K562 (cell line): Measurements from ENCODE around the gene SLC9A2. TPM values are rescaled to one million over a fixed set of nuclear protein-coding genes. Genes with fewer than 3 reads are reported as not detected.

Experiments used
- ATAC-seq: fragments of 200-7000 bp; cut with Tn5 transposase; 3 replicates; pipeline ENCODE4 v1.9.1; 2020; ENCODE audit warnings: moderate library complexity
- Bru-seq: library from RNA; stranded (reverse); fragments of 400-500 nt; gene quantifications from one replicate; lab custom pipeline; 2021; lab: Mats Ljungman, UMichigan
- BruChase-seq, 2 experiments: library from RNA; stranded (reverse); fragments of 400-500 nt; gene quantifications; one replicate each; lab custom pipeline; 2021; lab: Mats Ljungman, UMichigan
- BruUV-seq: library from RNA; stranded (reverse); fragments of 400-500 nt; replicated peaks from 2 replicates; lab custom pipeline; 2021; lab: Mats Ljungman, UMichigan
- CTCF ChIA-PET: fragments of 300-600 bp; formaldehyde crosslinking; extraction: SDS; loops from one replicate; lab custom pipeline; 2021; ENCODE audit warnings: low intra/inter-chr PET ratio; lab: Yijun Ruan, JAX
- POLR2A ChIA-PET: fragments of 300-600, 350-650 bp; sonication (Branson Sonifier 250); formaldehyde crosslinking; extraction: SDS; loops from one replicate; lab custom pipeline; 2021; ENCODE audit warnings: antibody characterized with exemption, inconsistent platforms; lab: Yijun Ruan, JAX
- DNase-seq, 4 experiments: peaks; one replicate each; pipeline versions ENCODE4 v3.0.0 to v3.0.0-alpha.2; 2011 to 2018; ENCODE audit warnings: low spot score in 3 of 4, mixed read lengths in 3 of 4; ENCODE audit errors: extremely low read depth in 1 of 4
- FAIRE-seq: peaks from 2 replicates; lab custom pipeline; 2011; peaks lifted over from hg19 to GRCh38; lab: Jason Lieb, UNC
- H2AFZ ChIP-seq: 2 replicates; pipeline ENCODE4 v1.6.0; 2011; ENCODE audit warnings: low read depth, low read length, control low read depth, inconsistent platforms
- H3K27ac ChIP-seq: fragments of 200-600 bp; 3 replicates; pipeline ENCODE4 v1.8.0; 2011; ENCODE audit warnings: low read depth, mild to moderate bottlenecking, control low read depth, inconsistent platforms, low read length, moderate library complexity, mixed read lengths; ENCODE audit errors: extremely low read depth
- H3K27me3 ChIP-seq, 2 experiments: fragments of 300-600 bp in 1 of 2; 2 replicates in 1 of 2; 3 replicates in 1 of 2; pipeline versions ENCODE4 v1.6.0 to v1.8.0; 2011; ENCODE audit warnings: inconsistent platforms in 2 of 2, low read length in 2 of 2, mild to moderate bottlenecking in 1 of 2, mixed read lengths in 1 of 2, moderate library complexity in 1 of 2; ENCODE audit not compliant: control insufficient read depth in 2 of 2, insufficient read depth in 2 of 2
- H3K36me3 ChIP-seq: fragments of 300-600 bp; 3 replicates; pipeline ENCODE4 v1.8.0; 2011; ENCODE audit warnings: mild to moderate bottlenecking, low read length, inconsistent platforms; ENCODE audit not compliant: control insufficient read depth, insufficient read depth
- H3K4me1 ChIP-seq, 2 experiments: fragments of 200-600 bp in 1 of 2; replicated peaks in 1 of 2; 2 replicates in 1 of 2; 3 replicates in 1 of 2; pipeline versions ENCODE4 v1.5.1 to v1.8.0; 2011; ENCODE audit warnings: inconsistent platforms in 2 of 2, low read length in 2 of 2, mild to moderate bottlenecking in 1 of 2, mixed read lengths in 1 of 2, moderate library complexity in 1 of 2; ENCODE audit not compliant: control insufficient read depth in 2 of 2, insufficient read depth in 2 of 2
- H3K4me2 ChIP-seq: 2 replicates; pipeline ENCODE4 v1.6.1; 2011; ENCODE audit warnings: low read length, control low read depth, inconsistent platforms, mixed read lengths; ENCODE audit not compliant: insufficient read depth
- H3K4me3 ChIP-seq: fragments of 200-600 bp; sonication (generic), shearing (Covaris generic); 2 replicates; pipeline ENCODE4 v1.5.1; 2016; ENCODE audit warnings: control low read depth, inconsistent platforms
- H3K79me2 ChIP-seq: fragments of 200-600 bp; 3 replicates; pipeline ENCODE4 v1.8.0; 2011; ENCODE audit warnings: low read length, inconsistent platforms; ENCODE audit not compliant: control insufficient read depth, insufficient read depth
- H3K9ac ChIP-seq, 2 experiments: 2 replicates each; pipeline versions ENCODE4 v1.6.0 to v1.6.1; 2011; ENCODE audit warnings: low read depth in 2 of 2, low read length in 2 of 2, control low read depth in 1 of 2, inconsistent platforms in 1 of 2, mild to moderate bottlenecking in 1 of 2, mixed read lengths in 1 of 2; ENCODE audit not compliant: insufficient read depth in 1 of 2
- H3K9me1 ChIP-seq: one replicate; pipeline ENCODE4 v1.6.0; 2011; ENCODE audit warnings: inconsistent platforms, mild to moderate bottlenecking, low read length, moderate library complexity; ENCODE audit not compliant: control insufficient read depth, insufficient read depth
- H3K9me3 ChIP-seq: replicated peaks from 2 replicates; pipeline ENCODE4 v1.5.1; 2011; ENCODE audit warnings: low read depth, low read length, inconsistent platforms; ENCODE audit not compliant: control insufficient read depth, insufficient read depth
- H4K20me1 ChIP-seq: replicated peaks from 2 replicates; pipeline ENCODE4 v1.6.1; 2011; ENCODE audit warnings: low read length, inconsistent platforms, mixed read lengths; ENCODE audit not compliant: control insufficient read depth, insufficient read depth
- CHCHD3 ChIP-seq: fragments of 250-450 bp; sonication (Bioruptor Pico); IDR thresholded peaks from 2 replicates; pipeline ENCODE4 v2.1.2; 2022; ENCODE audit warnings: mild to moderate bottlenecking
- CHD1 ChIP-seq: fragments of 200-600 bp; sonication (generic); IDR thresholded peaks from one replicate; pipeline ENCODE4 v1.6.1; 2012; ENCODE audit warnings: mild to moderate bottlenecking, moderate library complexity, low read length, inconsistent platforms
- EWSR1 ChIP-seq: fragments of 450-650 bp; IDR thresholded peaks from 2 replicates; pipeline ENCODE4 v1.6.1; 2018; ENCODE audit warnings: borderline replicate concordance, mild to moderate bottlenecking, low read depth, moderate library complexity; ENCODE audit not compliant: partially characterized antibody
- EZH2 ChIP-seq: IDR thresholded peaks from 2 replicates; pipeline ENCODE4 v1.6.1; 2012; ENCODE audit warnings: low read depth, mild to moderate bottlenecking, inconsistent platforms, low read length, borderline replicate concordance
- FIP1L1 ChIP-seq: fragments of 200-400 bp; formaldehyde crosslinking; IDR thresholded peaks from 2 replicates; pipeline ENCODE4 v1.6.1; 2018; ENCODE audit warnings: mild to moderate bottlenecking, low read depth, low read length; ENCODE audit not compliant: poor library complexity, severe bottlenecking
- SMARCA4 ChIP-seq: fragments of 450-650 bp; IDR thresholded peaks from 2 replicates; pipeline ENCODE4 v1.6.1; 2016
- SREBF2 ChIP-seq: sonication (generic); formaldehyde crosslinking; IDR thresholded peaks from 2 replicates; pipeline ENCODE4 v1.4.0; 2020; ENCODE audit warnings: mild to moderate bottlenecking, missing genetic modification reagents
- TSC22D4 ChIP-seq: fragments of 450-650 bp; IDR thresholded peaks from 2 replicates; pipeline ENCODE4 v1.6.1; 2016; ENCODE audit warnings: missing genetic modification characterization, missing biosample characterization, control low read depth
- ZFP91 ChIP-seq: sonication (generic); formaldehyde crosslinking; IDR thresholded peaks from 2 replicates; pipeline ENCODE4 v1.8.0; 2022; ENCODE audit warnings: mild to moderate bottlenecking, missing genetic modification reagents
- ZKSCAN3 ChIP-seq: fragments of 250-450 bp; sonication (Bioruptor Pico); IDR thresholded peaks from 2 replicates; pipeline ENCODE4 v1.4.0; 2020
- ZNF347 ChIP-seq: fragments of 450-650 bp; formaldehyde crosslinking; IDR thresholded peaks from 2 replicates; pipeline ENCODE4 v1.4.0; 2020; ENCODE audit warnings: low read depth, mild to moderate bottlenecking, moderate library complexity
- WGBS: fragments of 100-300 bp; shearing (Covaris generic); methylation state at CpG from one replicate; pipeline ENCODE4 v1.1.6; 2016; ENCODE audit warnings: low coverage, mixed read lengths; ENCODE audit not compliant: insufficient coverage; ENCODE audit errors: missing lambda C conversion rate; 5-methylcytosine and 5-hydroxymethylcytosine counted together
- in situ Hi-C: fragments of 300-500 bp; cut with MboI; formaldehyde crosslinking; loops from 4 replicates; pipeline ENCODE4 v1.15.0; 2018; ENCODE audit warnings: inconsistent platforms, mixed read lengths
- intact Hi-C: fragments of 100-400 bp; cut with micrococcal nuclease; formaldehyde crosslinking; loops from 2 replicates; pipeline ENCODE4 v1.14.2; 2022
- long read RNA-seq, 3 experiments: library from polyadenylated mRNA in 2 of 3; library from RNA in 1 of 3; unstranded in 2 of 3; stranded (forward) in 1 of 3; transcript quantifications; one replicate each; pipeline ENCODE4 v2.0.0, GENCODE V29; 2019 to 2022
- polyA minus RNA-seq, 3 experiments: library from RNA; depleted of rRNA, polyadenylated mRNA; stranded (reverse); fragments of >200 nt; gene quantifications; 2 replicates each; pipeline ENCODE4 v1.2.3, GENCODE V29; 2011
- polyA plus RNA-seq, 8 experiments: library from polyadenylated mRNA; depleted of rRNA in 4 of 8; stranded (reverse) in 5 of 8; unstranded in 3 of 8; fragments of >200 nt; fragmentation: Nextera tagmentation in 2 of 8; fragmentation: Illumina TruSeq in 1 of 8; extraction: Ambion mirVana in 2 of 8; extraction: Trizol in 1 of 8; gene quantifications; 2 replicates each; pipeline versions ENCODE4 v1.2.1 to v1.2.3, GENCODE V29; 2011 to 2014; ENCODE audit warnings: inconsistent platforms in 1 of 8, missing spikeins in 1 of 8
- total RNA-seq, 7 experiments: library from RNA; depleted of rRNA in 6 of 7; stranded (reverse); fragments of >200 nt in 6 of 7; fragmentation: Illumina TruSeq in 2 of 7; extraction: Trizol in 2 of 7; gene quantifications; 2 replicates each; pipeline versions ENCODE4 v1.2.1 to v1.2.3, GENCODE V29; 2011 to 2021; ENCODE audit warnings: low replicate concordance in 1 of 7

Gene SLC9A2, protein sequence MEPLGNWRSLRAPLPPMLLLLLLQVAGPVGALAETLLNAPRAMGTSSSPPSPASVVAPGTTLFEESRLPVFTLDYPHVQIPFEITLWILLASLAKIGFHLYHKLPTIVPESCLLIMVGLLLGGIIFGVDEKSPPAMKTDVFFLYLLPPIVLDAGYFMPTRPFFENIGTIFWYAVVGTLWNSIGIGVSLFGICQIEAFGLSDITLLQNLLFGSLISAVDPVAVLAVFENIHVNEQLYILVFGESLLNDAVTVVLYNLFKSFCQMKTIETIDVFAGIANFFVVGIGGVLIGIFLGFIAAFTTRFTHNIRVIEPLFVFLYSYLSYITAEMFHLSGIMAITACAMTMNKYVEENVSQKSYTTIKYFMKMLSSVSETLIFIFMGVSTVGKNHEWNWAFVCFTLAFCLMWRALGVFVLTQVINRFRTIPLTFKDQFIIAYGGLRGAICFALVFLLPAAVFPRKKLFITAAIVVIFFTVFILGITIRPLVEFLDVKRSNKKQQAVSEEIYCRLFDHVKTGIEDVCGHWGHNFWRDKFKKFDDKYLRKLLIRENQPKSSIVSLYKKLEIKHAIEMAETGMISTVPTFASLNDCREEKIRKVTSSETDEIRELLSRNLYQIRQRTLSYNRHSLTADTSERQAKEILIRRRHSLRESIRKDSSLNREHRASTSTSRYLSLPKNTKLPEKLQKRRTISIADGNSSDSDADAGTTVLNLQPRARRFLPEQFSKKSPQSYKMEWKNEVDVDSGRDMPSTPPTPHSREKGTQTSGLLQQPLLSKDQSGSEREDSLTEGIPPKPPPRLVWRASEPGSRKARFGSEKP
- total RNA-seq (2011; cell fraction: chromatin; rRNA removed; ENCODE audit: low replicate concordance): 5.6 and 14.6 TPM in 2 replicates
- total RNA-seq (2011; cell fraction: nucleolus; rRNA removed): 4.3 and 5.0 TPM in 2 replicates
- total RNA-seq (2011; cell fraction: nucleoplasm; rRNA removed): 7.3 and 10.2 TPM in 2 replicates
- total RNA-seq (2014; rRNA removed) (1.6 and 2.5 TPM in 2 replicates), total RNA-seq (2014; rRNA removed; fragmentation: Illumina TruSeq; extraction: Trizol) (2.7 and 2.8 TPM in 2 replicates), total RNA-seq (2015; rRNA removed; fragmentation: Illumina TruSeq; extraction: Trizol) (3.3 and 3.8 TPM in 2 replicates), total RNA-seq (2021) (1.4 and 1.6 TPM in 2 replicates), polyA plus RNA-seq (2011; rRNA removed) (1.3 and 2.3 TPM in 2 replicates), polyA plus RNA-seq (2014; fragmentation: Illumina TruSeq; extraction: Trizol) (0.91 and 1.6 TPM in 2 replicates), polyA plus RNA-seq (2014; fragmentation: Nextera tagmentation; extraction: Ambion mirVana) (under 1 TPM; 0.45 to 0.57 TPM), polyA plus RNA-seq (2014; rRNA removed) (0.97 and 1.9 TPM in 2 replicates), polyA minus RNA-seq (2011; rRNA and poly(A)+ RNA removed) (5.3 and 7.7 TPM in 2 replicates), Bru-seq, nascent RNA (percentile 56 among the genes with signal in this experiment), BruChase-seq, experiment 1, labeled RNA remaining after a 2-hour chase (percentile 55 among the genes with signal in this experiment), BruChase-seq, experiment 2, labeled RNA remaining after a 6-hour chase (percentile 57 among the genes with signal in this experiment)
- 0.63 and 1.1 TPM in 2 replicates for polyA plus RNA-seq (2011; cell fraction: cytosol; rRNA removed)
- 4.7 and 6.1 TPM in 2 replicates for polyA plus RNA-seq (2011; cell fraction: nucleus; rRNA removed)
- polyA plus RNA-seq (2012): 0.79 and 1.2 TPM in 2 replicates
- 1.0 and 1.5 TPM in 2 replicates for polyA minus RNA-seq (2011; cell fraction: cytosol; rRNA and poly(A)+ RNA removed)
- 8.3 and 8.5 TPM in 2 replicates for polyA minus RNA-seq (2011; cell fraction: nucleus; rRNA and poly(A)+ RNA removed)
- long read RNA-seq, experiment 1, full-length matches to known transcripts: 1 of 7 reads
- long read RNA-seq, experiment 1, partial matches to known transcripts: 0 of 7 reads
- long read RNA-seq, experiment 1, other reads (novel, unspliced or antisense): 6 of 7 reads
- long read RNA-seq, experiment 2, partial matches to known transcripts: 0 of 3 reads
- long read RNA-seq, experiment 2, other reads (novel, unspliced or antisense): 3 of 3 reads
- long read RNA-seq, experiment 3, partial matches to known transcripts: 1 of 1 reads
- long read RNA-seq, experiment 3, other reads (novel, unspliced or antisense): 0 of 1 reads

- peak within 1 kb of the TSS; percentile 83 for H3K4me2 ChIP-seq
- no peaks in the 10 kb centered on the region for H4K20me1 ChIP-seq
- FAIRE-seq (no peak), ATAC-seq (peak; percentile 73), DNase-seq (peak in 3 of 4 experiments; percentile 45 to 69 (median 69))
- peaks cover 18 to 23% of the 10 kb centered on the region in 2 experiments; a peak in 4 of 5 replicates for H3K4me1 ChIP-seq
- H3K9me3 ChIP-seq: no peaks in the 10 kb centered on the region
- intact Hi-C loops (loop anchor here (2.0 to 10.0 kb wide), 4 partner anchors 15 to 185 kb away; no protein-coding TSS in a partner anchor), in situ Hi-C loops (loop anchor here (10.0 kb wide), 1 partner anchor 95 kb away; no protein-coding TSS in a partner anchor)
- H3K27ac ChIP-seq: peak within 1 kb of the TSS; percentile 45; the same call in 2 of the 3 replicates
- no TSS peak for BruUV-seq
- peak within 1 kb of the TSS; percentile 45 to 91 for H3K9ac ChIP-seq
- H2AFZ ChIP-seq: peak within 1 kb of the TSS; percentile 96
- H3K36me3 ChIP-seq: no peaks in the 10 kb centered on the region
- WGBS: 16% methylated on average over 62 of the region's 85 CpGs
- H3K9me1 ChIP-seq: no peaks in the 10 kb centered on the region
- CTCF ChIA-PET: interaction anchor here (0.6 kb wide), 1 partner anchor 86 kb away, joined by 4 read pairs; no protein-coding TSS in a partner anchor
- H3K4me3 ChIP-seq: peak within 1 kb of the TSS; percentile 58
- peaks cover 3% of the 10 kb centered on the region; the same call in 1 of the 3 replicates for H3K79me2 ChIP-seq
- POLR2A ChIA-PET: interaction anchor here (0.6 kb wide), 1 partner anchor 312 kb away, joined by 3 read pairs; no protein-coding TSS in a partner anchor
- H3K27me3 ChIP-seq: no peaks in the 10 kb centered on the region
- TF ChIP-seq ZNF347 (CRISPR knock-in tag): no peak
- no peak for TF ChIP-seq CHCHD3
- no peak for TF ChIP-seq SREBF2 (CRISPR knock-in tag)
- TF ChIP-seq EWSR1: no peak
- TF ChIP-seq ZFP91: no peak
- TF ChIP-seq ZKSCAN3: no peak
- TF ChIP-seq SMARCA4: no peak
- TF ChIP-seq EZH2: no peak
- no peak for TF ChIP-seq FIP1L1
- no peak for TF ChIP-seq TSC22D4
- TF ChIP-seq CHD1: no peak
Measured at GRCh38 chr2:102619414-102620319, at the start of gene SLC9A2. SLC9A2 (plus strand) TSS chr2:102619553; CDS start chr2:102619849, 296 bp downstream.
